Heart left ventricle (tissue), 16 donors: ENCODE measurements around the gene MARVELD2. TPM values are rescaled to one million over a fixed set of nuclear protein-coding genes. Genes with fewer than 3 reads are reported as not detected.
"Not testable (repeated sequence)": the region's sequence is repeated elsewhere in the genome, so short reads cannot be mapped to it uniquely, and the experiment has no call there.

Experiments
- ATAC-seq, 4 donors: fragments of 200-7000 bp; cut with Tn5 transposase; one replicate each; pipeline ENCODE4 v1.9.1; 2020 to 2022; ENCODE audit warnings: moderate library complexity in 4 of 4, mild to moderate bottlenecking in 3 of 4, moderate number of reproducible peaks in 1 of 4
- DNase-seq, 5 donors: peaks; one replicate each; pipeline ENCODE4 v3.0.0-alpha.2; 2020
- H3K27ac ChIP-seq, 12 donors: fragments of 200-600 bp; sonication (generic) in 4 of 12; one replicate each; pipeline versions ENCODE4 v1.5.0 to v1.8.0; 2016 to 2022; ENCODE audit warnings: mild to moderate bottlenecking in 2 of 12
- H3K27me3 ChIP-seq, 9 donors: fragments of 200-600 bp; sonication (generic) in 2 of 9; one replicate each; pipeline versions ENCODE4 v1.5.1 to v1.8.0; 2016 to 2022; ENCODE audit warnings: mild to moderate bottlenecking in 3 of 9
- H3K36me3 ChIP-seq, 9 donors: fragments of 200-600 bp; sonication (generic) in 2 of 9; one replicate each; pipeline versions ENCODE4 v1.5.0 to v1.8.0; 2018 to 2022; ENCODE audit warnings: mild to moderate bottlenecking in 2 of 9
- H3K4me1 ChIP-seq, 12 donors: fragments of 200-600 bp; sonication (generic) in 4 of 12; one replicate each; pipeline versions ENCODE4 v1.5.0 to v1.8.0; 2016 to 2022; ENCODE audit warnings: mild to moderate bottlenecking in 3 of 12
- H3K4me3 ChIP-seq, 12 donors: fragments of 200-600 bp; sonication (generic) in 4 of 12; one replicate each; pipeline versions ENCODE4 v1.5.0 to v1.8.0; 2017 to 2022; ENCODE audit warnings: mild to moderate bottlenecking in 9 of 12, moderate library complexity in 4 of 12
- H3K9me3 ChIP-seq, 12 donors: fragments of 200-600 bp; sonication (generic) in 4 of 12; one replicate each; pipeline versions ENCODE4 v1.5.0 to v1.8.0; 2016 to 2022; ENCODE audit warnings: mild to moderate bottlenecking in 1 of 12
- POLR2A ChIP-seq, 2 donors: fragments of 450-650 bp; IDR thresholded peaks; one replicate each; pipeline ENCODE4 v1.6.1; 2017; ENCODE audit warnings: antibody characterized with exemption in 2 of 2, mild to moderate bottlenecking in 2 of 2, moderate library complexity in 2 of 2
- WGBS, 4 donors: extraction: QIAGEN DNeasy Blood & Tissue Kit in 2 of 4; methylation state at CpG; one replicate each; pipeline versions ENCODE4 v1.1.5 to v1.1.7; 2013 to 2018; 5-methylcytosine and 5-hydroxymethylcytosine counted together
- intact Hi-C, 10 donors: fragments of 100-400 bp; cut with DNase I; formaldehyde crosslinking; loops; one replicate each; pipeline versions ENCODE4 v1.11.1 to v1.14.2; 2022
- polyA plus RNA-seq, 2 donors: library from polyadenylated mRNA; stranded (reverse); fragments of 200-250 nt; gene quantifications; one replicate each; pipeline ENCODE4 v1.2.3, GENCODE V29; 2013
- total RNA-seq, 9 donors: library from RNA; depleted of rRNA in 2 of 9; stranded (reverse); fragments of >200 nt in 2 of 9; fragmentation: NEBNext Ultra II Directional in 3 of 9; extraction: Animal tissue kit (Norgen Biotek cat#: 25700) in 3 of 9; gene quantifications; one replicate each; pipeline versions ENCODE4 v1.1.0 to v1.2.4, GENCODE V29; 2016 to 2023
- TF ChIP-seq, protein P1 (sequence below), 12 donors: fragments of 200-600 bp; sonication (generic) in 4 of 12; IDR thresholded peaks; one replicate each; pipeline versions ENCODE4 v1.5.0 to v1.8.0; 2018 to 2022; ENCODE audit warnings: antibody characterized with exemption in 12 of 12, mild to moderate bottlenecking in 5 of 12
- donor health status: ischemic (EF 13 %, LVEDD 7.1; RV severe dilation, severe dysfunction).
- donor health status: healthy with polysubstance abuse.
- donor health status: DM: no; HTN: yes; CAD: no.
- donor health status: DM: no; HTN: no; CAD: no.
- donor health status: ischemic (EF 25% LVEDD 6.9; RV normal size, moderate dysfunction).
- donor health status: ischemic (EF 25% LVEDD 5.7; RV mildly dilated, moderate dysfunction).
- donor health status: healthy.
- donor health status: DM: yes; HTN: yes; CAD: no.
- donor health status: ischemic (EF 35%, LVEDD 5.7; RV mildly dilated, moderate dysfunction).
- donor health status: nonischemic (EF 11% LVEDD 7.7; RV severe dilation, severe dysfunction).
- donor health status: DM: yes; HTN: yes; CAD: no.
- donor health status: PGD.
- donor health status: ischemic (EF 29% LVEDD 5.4; RV normal size, mild dysfunction).
- donor health status: nonischemic (EF 23%, LVEDD 6.1; RV moderate dilation, normal function).

The MARVELD2 gene
- total and polyA plus RNA-seq, 11 donors, result 0.27 to 3.8 (median 1.5) TPM

DNA sequence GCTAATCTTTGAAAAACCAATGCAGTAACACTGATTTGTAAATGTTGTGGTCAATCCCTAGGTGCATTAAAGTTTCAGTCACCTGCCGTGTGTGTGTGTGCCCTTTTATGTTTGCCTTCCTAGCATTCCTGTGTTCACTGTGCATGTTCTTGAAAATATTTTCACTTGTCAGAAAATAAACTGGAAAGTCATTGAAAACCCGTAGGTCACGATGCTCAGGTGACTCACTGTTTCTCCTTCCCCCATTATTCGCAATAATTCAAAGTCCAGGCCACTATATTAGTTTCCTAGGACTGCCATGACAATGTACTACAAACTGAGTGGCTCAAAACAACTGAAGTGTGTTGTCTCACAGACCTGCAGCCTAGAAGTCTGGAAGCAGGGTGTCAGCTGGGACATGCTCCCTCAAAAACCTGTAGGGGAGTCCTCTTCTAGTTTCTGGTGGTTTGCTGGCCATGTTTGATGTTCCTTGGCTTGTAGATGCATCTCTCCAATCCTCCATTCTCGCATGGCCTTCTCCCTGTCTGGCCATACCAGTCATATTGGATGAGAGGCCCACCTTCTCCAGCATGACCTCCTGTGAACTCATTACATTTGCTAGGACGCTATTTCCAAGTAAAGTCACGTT is 29.3 kb downstream of the MARVELD2 start:
- no peak overlapping the region for H3K4me3 ChIP-seq
- WGBS, 4 donors, result 89 to 95% (median 92%) methylated on average over 7 of the region's 7 CpGs
- ATAC-seq (no peak), DNase-seq (no peak)
- TF ChIP-seq POLR2A (IDR thresholded peaks at IDR 0.05), result no peak
- TF ChIP-seq, protein P1, sequence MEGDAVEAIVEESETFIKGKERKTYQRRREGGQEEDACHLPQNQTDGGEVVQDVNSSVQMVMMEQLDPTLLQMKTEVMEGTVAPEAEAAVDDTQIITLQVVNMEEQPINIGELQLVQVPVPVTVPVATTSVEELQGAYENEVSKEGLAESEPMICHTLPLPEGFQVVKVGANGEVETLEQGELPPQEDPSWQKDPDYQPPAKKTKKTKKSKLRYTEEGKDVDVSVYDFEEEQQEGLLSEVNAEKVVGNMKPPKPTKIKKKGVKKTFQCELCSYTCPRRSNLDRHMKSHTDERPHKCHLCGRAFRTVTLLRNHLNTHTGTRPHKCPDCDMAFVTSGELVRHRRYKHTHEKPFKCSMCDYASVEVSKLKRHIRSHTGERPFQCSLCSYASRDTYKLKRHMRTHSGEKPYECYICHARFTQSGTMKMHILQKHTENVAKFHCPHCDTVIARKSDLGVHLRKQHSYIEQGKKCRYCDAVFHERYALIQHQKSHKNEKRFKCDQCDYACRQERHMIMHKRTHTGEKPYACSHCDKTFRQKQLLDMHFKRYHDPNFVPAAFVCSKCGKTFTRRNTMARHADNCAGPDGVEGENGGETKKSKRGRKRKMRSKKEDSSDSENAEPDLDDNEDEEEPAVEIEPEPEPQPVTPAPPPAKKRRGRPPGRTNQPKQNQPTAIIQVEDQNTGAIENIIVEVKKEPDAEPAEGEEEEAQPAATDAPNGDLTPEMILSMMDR (IDR thresholded peaks at IDR 0.05), result no peak
- intact Hi-C loops, result no loop called here
- no peaks in the 10 kb centered on the region for H3K4me1 ChIP-seq
- no peaks in the 10 kb centered on the region for H3K9me3 ChIP-seq
- no peaks in the 10 kb centered on the region for H3K36me3 ChIP-seq
- no peak overlapping the region for H3K27ac ChIP-seq
- H3K27me3 ChIP-seq, result no peaks in the 10 kb centered on the region

DNA sequence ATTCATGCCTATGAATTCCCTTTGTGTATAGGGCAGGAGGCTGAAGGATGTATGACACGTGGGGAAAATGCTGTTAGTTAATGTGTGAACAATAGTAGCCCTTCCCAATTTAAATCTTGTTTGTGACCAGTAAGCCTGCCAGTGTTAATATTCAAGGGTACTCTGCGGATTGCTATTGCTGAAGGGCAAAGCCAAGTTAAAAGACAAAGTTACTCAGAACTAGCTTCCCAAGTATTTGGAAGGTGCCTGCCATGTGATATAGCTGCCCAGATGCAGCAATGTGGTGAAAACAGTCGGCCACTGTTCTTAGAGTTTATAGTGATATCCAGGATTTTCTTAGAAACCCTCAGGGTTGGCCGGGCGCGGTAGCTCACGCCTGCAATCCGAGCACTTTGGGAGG is 34.6 kb downstream of the MARVELD2 start:
- 89 to 93% (median 91%) methylated on average over 8 of the region's 8 CpGs for WGBS, 4 donors
- H3K9me3 ChIP-seq, result no peaks in the 10 kb centered on the region
- TF ChIP-seq, protein P1 (IDR thresholded peaks at IDR 0.05), result no peak
- no peak for TF ChIP-seq POLR2A (IDR thresholded peaks at IDR 0.05)
- no peaks in the 10 kb centered on the region for H3K36me3 ChIP-seq
- DNase-seq, result no peak
- intact Hi-C loops, result no loop called here
- no peak overlapping the region for H3K27ac ChIP-seq
- H3K27me3 ChIP-seq, result no peaks in the 10 kb centered on the region
- no peak for ATAC-seq
- H3K4me3 ChIP-seq, result no peak overlapping the region
- no peaks in the 10 kb centered on the region for H3K4me1 ChIP-seq

DNA sequence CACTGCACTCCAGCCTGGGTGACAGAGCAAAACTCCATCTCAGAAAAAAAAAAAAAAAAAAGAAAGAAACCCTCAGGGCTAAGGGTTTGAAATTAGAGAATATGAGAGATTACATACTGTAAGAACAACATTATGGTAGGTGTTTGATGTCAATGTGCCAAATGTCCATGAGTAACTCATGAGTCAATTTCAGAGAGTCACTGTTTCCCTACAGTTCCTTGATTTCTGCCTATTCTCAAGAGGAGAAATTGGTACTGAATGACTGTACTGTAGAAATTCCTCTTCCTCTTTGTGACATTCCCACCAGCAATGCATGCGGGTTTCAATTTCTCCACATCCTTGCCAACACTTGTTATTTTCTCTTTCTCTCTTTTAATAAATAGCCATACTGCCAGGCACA is 35.2 kb downstream of the MARVELD2 start:
- WGBS, 4 donors, result 82 to 94% (median 90%) methylated on average over 1 of the region's 1 CpG
- intact Hi-C loops, result loop anchor here in 1 of 10 donors (10.0 kb wide), 1 partner anchor 65 kb away; no protein-coding TSS in a partner anchor
- no peaks in the 10 kb centered on the region for H3K36me3 ChIP-seq
- no peak overlapping the region for H3K4me3 ChIP-seq
- no peak for ATAC-seq
- DNase-seq, result no peak
- H3K9me3 ChIP-seq, result no peaks in the 10 kb centered on the region
- no peaks in the 10 kb centered on the region for H3K27me3 ChIP-seq
- no peak for TF ChIP-seq POLR2A (IDR thresholded peaks at IDR 0.05)
- TF ChIP-seq, protein P1 (IDR thresholded peaks at IDR 0.05), result no peak
- no peak overlapping the region for H3K27ac ChIP-seq
- H3K4me1 ChIP-seq, result no peaks in the 10 kb centered on the region

DNA sequence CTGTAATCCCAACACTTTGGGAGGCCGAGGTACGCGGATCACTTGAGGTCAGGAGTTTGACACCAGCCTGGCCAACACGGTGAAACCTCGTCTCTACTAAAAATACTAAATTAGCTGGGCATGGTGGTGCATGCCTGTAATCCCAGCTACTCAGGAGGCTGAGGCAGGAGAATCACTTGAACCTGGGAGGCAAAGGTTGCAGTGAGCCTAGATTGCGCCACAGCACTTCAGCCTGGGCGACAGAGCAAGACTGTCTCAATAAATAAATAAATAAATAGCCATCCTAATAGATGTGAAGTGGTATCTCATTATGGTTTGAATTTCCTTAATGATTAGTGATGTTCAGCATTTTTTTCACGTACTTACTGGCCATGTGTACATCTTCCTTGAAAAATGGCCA is 35.6 kb downstream of the MARVELD2 start:
- not testable (repeated sequence) for DNase-seq, ATAC-seq, H3K4me3 ChIP-seq, H3K27me3 ChIP-seq, H3K4me1 ChIP-seq, H3K27ac ChIP-seq, H3K9me3 ChIP-seq, H3K36me3 ChIP-seq
- WGBS, 4 donors, result 92 to 97% (median 93%) methylated on average over 8 of the region's 8 CpGs
- intact Hi-C loops, result loop anchor here in 1 of 10 donors (10.0 kb wide), 1 partner anchor 64 kb away; no protein-coding TSS in a partner anchor
